ENCODE results near the gene LPIN1. TPM values are rescaled to one million over a fixed set of nuclear protein-coding genes. Genes with fewer than 3 reads are reported as not detected.

Gene LPIN1
- total RNA-seq, 1 donor from 2014 or later: 62.4 TPM

DNA sequence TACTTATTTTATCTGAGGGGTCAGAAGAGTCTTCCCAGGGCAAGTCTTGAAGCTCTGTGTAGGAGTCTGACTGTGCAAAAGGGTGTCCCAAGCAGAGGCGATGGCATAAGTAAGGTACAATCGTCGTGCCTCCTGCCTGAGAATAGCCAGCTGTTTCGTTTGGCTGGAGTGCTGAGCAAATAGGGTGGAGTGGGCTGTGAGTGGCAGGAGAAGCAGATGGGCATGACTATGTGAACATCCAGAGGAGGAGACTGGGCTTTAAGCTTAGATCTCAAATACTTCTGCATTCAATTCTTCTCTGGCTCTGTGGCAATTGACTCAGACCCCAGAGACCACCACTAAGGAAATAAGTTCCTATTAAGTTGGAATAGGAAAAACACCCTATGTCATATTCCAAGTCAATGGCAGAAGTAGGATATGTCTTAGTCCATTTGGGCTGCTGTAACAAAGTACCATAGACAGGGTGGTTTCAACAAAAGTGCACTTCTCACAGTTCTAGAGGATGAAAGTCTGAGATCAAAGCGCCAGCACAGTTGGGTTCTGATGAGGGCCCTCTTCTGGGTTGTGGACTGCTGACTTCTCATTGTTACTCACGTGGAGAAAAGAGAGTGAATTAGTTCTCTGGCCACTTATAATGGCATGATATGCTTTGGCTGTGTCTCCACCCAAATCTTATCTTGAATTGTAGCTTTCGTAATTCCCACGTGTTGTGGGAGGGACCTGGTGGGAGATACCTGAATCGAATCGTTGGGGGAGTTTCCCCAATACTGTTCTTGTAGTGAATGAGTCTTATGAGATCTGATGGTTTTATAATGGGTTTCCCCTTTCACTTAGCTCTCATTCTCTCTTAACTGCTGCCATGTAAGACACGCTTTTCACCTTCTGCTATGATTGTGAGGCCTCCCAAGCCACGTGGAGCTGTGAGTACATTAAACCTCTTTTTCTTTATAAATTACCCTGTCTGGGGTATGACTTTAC is 120.2 kb downstream of the LPIN1 start:
- intact Hi-C loops (cut with DNase I): loop anchor here (10.0 kb wide), 1 partner anchor 1138 kb away; no protein-coding TSS in a partner anchor
- no peak for DNase-seq
- ATAC-seq (ENCODE audit: poor library complexity): no peak

DNA sequence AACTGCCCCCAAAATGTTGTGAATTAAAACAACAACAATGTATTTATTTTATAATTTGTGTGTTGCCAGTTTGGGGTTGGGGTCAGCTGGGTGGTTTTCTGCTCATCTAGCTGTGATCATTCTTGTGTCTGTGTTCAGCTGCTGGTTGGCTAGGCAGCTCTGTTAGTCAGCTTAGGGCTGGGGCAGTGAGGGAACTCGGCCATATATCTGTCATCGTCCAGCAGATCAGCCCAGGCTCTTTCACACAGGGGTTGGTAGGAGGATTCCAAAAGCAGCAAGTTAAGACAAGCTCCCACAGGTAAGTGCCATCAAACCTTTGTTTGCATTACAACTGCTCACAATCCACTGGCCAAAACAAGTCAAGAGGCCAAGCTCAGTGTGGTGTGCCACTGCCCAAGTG is 121.5 kb downstream of the LPIN1 start:
- ATAC-seq (ENCODE audit: poor library complexity) (no peak), DNase-seq (no peak)
- intact Hi-C loops (cut with DNase I): loop anchor here (10.0 kb wide), 1 partner anchor 1137 kb away; no protein-coding TSS in a partner anchor

DNA sequence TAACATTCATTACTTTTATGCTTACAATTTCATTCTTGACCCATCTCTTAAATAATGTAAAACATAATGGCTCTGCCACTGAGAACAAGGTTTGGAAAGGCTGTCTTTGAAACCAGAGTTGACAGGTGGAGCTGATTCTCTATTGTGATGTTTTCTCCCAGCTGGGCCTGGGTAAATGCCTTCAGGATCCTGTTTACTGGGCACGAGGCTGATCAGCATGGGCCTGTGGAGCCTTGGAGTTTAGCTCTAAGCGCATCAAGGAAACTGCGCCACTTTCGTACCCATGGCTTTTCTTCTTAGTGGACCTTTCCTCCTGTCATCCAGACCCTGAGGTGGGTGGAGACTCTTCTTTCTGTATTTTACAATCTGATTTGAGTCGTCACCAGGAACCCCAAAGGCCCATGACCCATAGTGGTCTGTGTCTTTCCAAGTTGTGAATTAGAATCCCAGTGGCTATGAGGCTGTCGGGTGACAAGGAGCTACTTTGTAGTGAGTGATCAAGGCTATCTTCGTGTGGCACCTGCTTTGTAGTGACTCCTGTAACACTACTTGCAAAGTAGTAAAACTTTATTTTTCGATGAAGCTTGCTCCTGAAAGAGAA is 123.1 kb downstream of the LPIN1 start:
- intact Hi-C loops (cut with DNase I): loop anchor here (10.0 kb wide), 1 partner anchor 1135 kb away; no protein-coding TSS in a partner anchor
- DNase-seq (no peak), ATAC-seq (ENCODE audit: poor library complexity) (no peak)

DNA sequence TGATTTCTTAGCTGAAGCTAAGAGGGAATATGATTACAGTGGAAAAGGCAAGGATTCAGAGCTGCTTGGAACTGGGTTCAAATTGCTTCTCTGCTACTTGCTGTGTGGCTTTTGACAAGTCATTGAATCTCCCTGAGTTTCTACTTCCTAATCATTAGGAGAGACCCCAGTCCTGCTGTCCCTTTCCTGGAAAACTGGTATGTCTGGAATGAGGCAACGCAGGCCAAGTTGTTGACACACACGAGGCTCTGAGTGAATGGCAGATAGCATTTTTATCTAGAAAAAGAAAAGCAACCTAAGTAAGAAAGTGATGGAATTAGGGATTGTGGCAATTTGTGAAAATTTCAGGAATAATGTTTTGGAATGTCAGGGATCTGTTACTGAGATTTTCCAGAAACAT is 123.6 kb downstream of the LPIN1 start:
- intact Hi-C loops (cut with DNase I): no loop called here
- ATAC-seq (ENCODE audit: poor library complexity) (no peak), DNase-seq (no peak)

DNA sequence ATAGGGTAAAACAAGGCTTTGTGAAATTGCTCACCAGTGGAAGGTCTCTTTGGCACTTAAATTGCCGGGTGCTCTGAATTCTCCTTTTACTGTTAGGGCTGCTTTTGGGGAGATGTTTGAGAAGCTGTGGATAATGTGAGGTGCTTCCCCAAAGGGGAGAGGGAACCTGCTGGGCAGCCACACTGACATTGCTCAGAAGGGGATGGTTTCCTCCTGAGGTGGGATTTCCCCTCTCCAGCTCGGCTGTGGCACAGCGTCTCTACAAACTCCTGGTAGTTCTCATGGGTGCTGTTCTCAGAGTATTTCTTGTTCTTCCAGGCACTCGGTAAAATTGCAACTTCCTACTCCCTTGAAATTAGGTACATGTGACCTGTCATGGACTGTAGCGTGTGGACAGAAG is 124.2 kb downstream of the LPIN1 start:
- DNase-seq (no peak), ATAC-seq (ENCODE audit: poor library complexity) (no peak)
- intact Hi-C loops (cut with DNase I): no loop called here

DNA sequence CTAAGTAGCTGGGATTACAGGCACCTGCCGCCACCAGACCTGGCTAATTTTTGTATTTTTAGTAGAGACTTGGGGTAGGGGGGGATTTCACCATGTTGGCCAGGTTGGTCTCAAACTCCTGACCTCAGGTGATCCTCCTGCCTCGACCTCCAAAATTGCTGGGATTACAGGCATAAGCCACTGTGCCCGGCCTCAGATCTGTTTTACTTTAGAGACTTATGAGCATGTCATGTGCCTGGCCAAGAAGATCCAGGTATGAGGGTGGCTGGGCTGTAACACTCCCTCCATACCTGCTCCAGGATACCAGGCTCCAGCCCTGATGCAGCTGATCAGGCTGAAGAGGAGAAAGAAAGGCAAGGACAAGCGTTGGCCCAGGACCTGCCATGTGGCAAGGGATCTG is 125.0 kb downstream of the LPIN1 start:
- DNase-seq (no peak), ATAC-seq (ENCODE audit: poor library complexity) (no peak)
- intact Hi-C loops (cut with DNase I): no loop called here

DNA sequence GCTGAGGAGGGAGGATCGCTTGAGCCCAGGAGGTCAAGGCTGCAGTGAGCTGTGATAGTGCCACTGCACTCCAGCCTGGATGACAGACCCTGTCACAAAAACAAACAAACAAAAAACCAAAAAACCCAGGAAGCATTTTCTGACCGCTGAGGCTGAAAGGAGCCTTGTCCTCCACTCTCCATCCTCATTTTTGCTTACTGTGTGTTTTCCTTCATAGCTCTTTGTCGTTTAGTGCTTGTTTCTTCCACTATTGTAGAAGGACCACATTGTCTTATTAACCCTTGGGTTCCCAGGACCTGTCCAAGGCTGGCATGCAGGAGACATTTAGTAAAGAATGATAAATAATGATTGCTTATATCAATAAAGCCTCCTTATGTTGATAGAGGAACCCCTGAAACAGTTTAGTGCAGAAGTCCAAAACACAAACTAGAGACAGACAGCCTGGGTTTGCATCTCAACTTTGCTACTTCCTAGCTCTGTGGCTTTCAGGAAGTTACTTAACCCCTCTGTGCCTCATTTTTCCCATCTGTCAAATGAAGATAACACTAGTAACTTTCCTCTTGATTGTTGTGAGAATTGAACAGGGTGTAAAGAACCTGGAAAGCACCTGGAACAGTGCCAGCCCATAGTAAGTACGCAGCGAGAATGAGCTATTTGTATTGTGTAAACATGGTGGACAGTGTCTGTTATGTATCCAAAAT is 126.0 kb downstream of the LPIN1 start:
- DNase-seq (no peak), ATAC-seq (ENCODE audit: poor library complexity) (no peak)
- intact Hi-C loops (cut with DNase I): no loop called here

DNA sequence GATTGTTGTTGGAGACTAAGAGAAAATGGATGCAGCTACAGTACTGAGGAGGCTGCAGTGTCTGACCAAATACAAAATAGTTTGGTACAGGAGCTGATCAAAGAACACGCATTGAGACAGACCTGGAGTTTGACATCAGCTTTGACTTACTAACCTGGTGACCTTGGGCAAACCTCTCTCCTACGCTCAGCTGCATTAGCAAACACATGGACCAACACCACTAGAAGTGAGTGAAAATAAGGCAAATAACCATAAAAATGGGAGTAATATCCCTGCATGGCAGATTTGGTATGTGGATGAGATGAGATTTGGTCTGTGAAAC is 126.5 kb downstream of the LPIN1 start:
- intact Hi-C loops (cut with DNase I): no loop called here
- ATAC-seq (ENCODE audit: poor library complexity) (no peak), DNase-seq (no peak)

DNA sequence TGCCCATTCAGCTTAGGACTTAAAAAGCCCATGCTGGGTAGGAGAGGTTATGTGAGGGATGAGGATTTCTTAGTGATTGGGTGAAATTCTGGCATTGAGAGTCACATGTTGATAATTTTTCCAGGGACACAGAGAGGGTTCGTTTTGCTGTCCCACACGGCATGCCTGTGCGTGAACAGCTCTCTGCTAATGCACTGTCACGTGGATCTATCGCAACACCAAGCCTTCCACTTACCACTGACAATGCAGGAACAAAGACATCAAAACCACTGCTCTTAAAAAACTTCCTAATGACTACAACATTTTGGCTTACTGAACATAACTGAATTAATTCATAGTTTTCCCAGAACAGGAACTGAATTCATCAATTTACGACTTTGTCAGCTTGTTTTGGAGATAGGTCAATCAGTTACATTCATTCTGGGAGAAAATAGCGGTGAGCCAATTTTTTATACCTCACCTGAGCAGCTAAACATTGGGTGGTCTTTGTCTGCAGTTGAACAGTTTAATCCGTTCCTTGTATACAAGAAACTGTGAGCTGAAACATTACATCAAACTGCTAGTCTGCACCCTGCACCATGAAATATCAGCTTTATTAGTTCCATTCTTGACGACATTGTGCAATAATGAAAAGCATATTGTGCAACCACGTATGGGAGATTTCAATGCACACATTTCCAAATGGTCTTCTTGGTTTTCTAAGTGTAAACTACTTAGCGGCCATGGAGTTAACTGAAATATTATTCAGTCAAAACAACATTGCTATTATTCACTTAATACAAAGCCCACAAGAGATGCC is 127.1 kb downstream of the LPIN1 start:
- intact Hi-C loops (cut with DNase I): no loop called here
- ATAC-seq (ENCODE audit: poor library complexity): no peak
- DNase-seq: no peak

DNA sequence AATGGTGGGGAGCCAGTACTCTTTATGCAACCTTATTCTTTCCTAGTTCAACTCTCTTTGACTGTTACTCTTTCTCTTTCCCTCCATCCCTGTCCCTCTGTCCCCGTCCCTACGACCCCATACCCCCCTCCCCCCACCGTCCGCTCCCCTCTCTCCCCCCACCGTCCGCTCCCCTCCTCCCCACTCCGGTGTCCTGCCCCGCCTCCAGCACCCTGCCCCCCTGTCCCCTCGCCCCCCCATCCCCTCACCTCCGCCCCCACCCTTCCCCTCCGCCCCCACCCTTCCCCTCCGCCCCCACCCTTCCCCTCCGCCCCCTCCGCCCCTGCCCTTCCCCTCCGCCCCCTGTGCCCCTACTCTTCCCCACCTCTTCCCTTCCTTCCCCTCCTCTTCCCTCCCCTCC is 128.4 kb downstream of the LPIN1 start:
- no peak for ATAC-seq (ENCODE audit: poor library complexity)
- intact Hi-C loops (cut with DNase I): no loop called here
- DNase-seq: no peak

DNA sequence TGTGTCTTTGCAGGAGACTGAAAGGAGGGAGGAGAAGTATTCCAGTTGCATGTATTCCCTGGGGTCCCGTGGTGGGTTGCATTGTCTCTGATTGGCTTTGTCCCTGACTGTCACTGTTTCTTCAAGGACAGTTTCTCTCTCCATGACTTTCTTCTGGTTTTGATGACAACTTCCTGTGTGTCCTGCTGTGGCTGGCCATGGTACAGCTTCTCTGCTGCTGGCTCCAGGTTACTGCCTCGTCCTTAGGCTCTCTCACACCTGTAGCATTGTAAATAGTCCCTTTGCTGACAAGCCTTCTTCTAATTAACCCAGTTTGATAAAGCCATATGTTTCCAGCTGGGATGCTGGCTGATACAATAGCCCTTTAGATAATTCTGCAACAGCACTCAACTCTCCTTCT is 129.0 kb downstream of the LPIN1 start:
- no peak for DNase-seq
- intact Hi-C loops (cut with DNase I): no loop called here
- ATAC-seq (ENCODE audit: poor library complexity): no peak

DNA sequence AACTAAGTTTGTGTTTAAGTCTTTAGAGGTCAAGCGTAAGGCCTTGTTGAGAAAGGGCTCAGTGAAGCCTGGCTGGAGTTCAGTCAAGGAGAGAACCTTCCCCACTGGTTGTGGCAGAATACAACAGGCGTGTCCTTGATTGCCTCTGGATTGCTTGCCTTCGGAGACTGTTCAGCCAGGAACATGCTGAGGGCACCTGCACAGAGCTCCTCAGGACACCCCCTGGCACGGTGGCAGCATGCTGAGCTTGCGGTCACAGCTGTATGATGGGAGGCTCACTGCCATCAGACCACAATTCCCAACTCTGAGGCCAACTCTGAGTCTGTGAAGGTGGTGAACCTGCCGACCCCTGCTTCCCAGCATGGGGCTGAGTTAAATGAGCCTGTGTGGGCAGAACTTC is 130.0 kb downstream of the LPIN1 start:
- no peak for ATAC-seq (ENCODE audit: poor library complexity)
- DNase-seq: no peak
- intact Hi-C loops (cut with DNase I): no loop called here

DNA sequence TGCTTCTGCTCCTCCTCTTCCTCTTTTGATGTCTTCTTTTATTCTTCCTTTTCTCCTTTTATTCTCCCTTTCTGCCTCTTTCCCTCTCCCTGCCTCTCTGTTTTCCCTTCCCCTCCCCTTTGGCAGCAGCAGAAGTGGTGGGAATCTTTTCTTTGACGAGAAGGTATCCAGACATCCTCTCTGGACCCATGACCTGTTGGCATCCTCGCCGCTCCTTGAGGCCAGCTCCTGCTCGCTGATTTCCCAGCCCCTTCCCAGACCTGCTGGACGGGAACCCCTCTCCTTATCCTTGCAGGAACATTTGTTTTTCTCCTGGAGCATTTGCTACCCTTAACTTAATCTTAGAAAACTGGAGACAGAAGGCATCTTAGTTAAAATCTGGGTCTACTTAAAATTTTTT is 130.5 kb downstream of the LPIN1 start:
- no peak for DNase-seq
- ATAC-seq (ENCODE audit: poor library complexity): no peak
- intact Hi-C loops (cut with DNase I): no loop called here

Small RNA genes within 50 kb of the gene (microRNA-seq; reads per million reads assigned to microRNA genes)
- gene MIR4262 (not detected), gene MIR548S (not detected)

Other genes starting within 250 kb of the LPIN1 start
- gene GREB1, start 212.6 kb upstream of the LPIN1 start, total RNA-seq: 9.0 TPM
- gene NTSR2, start 76.4 kb upstream of the LPIN1 start, total RNA-seq: 0.19 TPM

All from Right ventricle myocardium superior (tissue), 1 donor.